HG03135 (cell line): ENCODE measurements around the gene DDX25.
"Not testable (repeated sequence)": the region's sequence is repeated elsewhere in the genome, so short reads cannot be mapped to it uniquely, and the experiment has no call there.

Experiments used
- ATAC-seq: cut with Tn5 transposase; IDR thresholded peaks from one replicate; pipeline ENCODE4 v1.9.1; 2021; ENCODE audit warnings: mild to moderate bottlenecking, moderate library complexity; ENCODE audit not compliant: unreplicated experiment

Gene DDX25

GRCh38 chr11:125902927-125903710 is 1.2 kb upstream of the DDX25 start, which contains the start of gene PUS3:
Gene PUS3, minus strand, starts transcription at chr11:125903206. Its CDS starts 6,922 bp downstream, at chr11:125896284.
- ATAC-seq, result peak; percentile 92

GRCh38 chr11:125904678-125905077 is 370 bp downstream of the DDX25 start:
- ATAC-seq, result no peak

DNA sequence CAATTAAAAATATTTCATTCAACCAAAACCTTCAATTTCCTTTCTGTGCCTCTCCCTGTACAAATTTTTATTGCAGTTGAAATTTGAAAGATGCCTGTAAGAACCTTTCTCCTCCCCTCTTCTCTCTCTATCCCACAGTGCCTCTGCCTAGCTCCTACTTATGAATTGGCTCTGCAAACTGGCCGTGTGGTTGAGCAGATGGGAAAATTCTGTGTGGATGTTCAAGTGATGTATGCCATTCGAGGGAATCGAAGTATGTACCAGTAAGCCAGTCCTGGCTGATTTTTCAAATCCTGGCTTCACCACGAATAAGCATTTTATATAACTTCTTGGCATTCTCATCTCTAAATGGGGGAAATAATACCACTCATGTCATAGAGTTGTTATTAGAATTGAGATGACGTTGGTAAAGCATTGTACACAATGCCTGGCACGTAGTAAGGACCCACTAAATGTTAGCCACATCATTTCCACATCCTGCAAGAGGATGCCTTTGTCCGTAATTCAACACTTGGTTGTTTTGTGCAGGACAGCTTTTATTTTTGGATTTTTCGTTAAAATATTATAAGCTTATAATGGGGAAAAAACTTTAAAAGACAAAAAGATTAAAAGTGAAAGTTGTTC is 6.0 kb downstream of the DDX25 start:
- no peak for ATAC-seq

DNA sequence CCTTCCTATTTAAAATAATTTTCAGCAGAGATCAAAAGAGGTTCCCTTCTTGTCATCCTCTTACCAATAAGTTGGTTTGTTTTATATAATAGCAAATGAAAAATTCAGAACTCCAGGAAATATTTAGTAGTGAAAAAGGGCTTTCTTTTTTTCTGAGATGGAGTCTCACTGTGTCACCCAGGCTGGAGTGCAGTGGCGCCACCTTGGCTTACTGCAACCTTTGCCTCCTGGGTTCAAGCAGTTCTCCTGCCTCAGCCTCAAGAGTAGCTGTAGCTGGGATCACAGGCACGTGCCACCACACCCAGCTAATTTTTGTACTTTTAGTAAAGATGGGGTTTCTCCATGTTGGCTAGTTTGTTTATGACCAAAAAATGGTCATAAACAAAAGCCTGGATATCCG is 10.3 kb downstream of the DDX25 start:
- not testable (repeated sequence) for ATAC-seq

DNA sequence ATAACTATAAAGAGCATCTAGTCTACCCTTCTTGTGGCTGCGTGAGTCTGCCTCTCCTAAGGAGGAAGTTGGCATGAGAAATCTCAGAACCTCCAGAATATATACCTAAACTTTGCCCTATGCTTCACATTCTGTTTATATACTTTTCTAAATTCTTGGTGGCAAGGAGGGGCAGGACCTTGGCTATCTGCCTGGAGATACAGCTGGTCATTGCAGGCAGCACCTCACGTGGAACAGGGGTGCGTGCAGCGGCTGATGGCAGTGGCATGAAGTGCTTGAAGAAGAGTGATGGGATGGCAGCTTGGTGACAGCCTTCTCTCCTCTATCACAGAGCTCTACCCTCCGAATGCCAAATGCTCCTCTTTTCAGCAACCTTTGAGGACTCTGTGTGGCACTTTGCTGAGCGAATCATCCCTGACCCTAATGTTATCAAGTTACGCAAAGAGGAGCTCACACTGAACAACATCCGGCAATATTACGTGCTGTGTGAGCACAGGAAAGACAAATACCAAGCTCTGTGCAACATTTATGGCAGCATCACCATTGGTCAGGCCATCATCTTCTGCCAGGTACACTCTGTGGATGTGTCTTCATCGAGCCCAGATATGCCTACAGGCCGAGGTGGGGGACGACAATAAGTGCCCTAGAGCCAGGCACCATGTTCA is 12.5 kb downstream of the DDX25 start:
- ATAC-seq, result no peak

- no peak for ATAC-seq
These were observed 14.0 kb downstream of the DDX25 start for GRCh38 chr11:125918140-125918840.

DNA sequence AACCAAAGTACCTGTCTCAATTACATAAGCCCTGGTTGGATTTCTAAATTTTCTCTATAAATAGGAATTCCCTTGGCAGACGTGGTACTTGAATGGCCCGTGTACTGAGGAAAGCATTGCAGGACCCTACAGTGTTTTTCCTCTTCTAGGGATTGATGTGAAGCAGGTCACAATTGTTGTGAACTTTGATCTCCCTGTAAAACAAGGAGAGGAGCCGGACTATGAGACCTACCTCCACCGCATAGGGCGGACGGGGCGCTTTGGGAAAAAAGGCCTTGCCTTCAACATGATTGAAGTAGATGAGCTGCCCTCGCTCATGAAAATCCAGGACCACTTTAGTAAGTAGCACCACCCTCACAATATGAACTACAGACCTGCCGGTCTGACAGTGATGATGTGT is 16.7 kb downstream of the DDX25 start:
- ATAC-seq, result no peak

- no peak for ATAC-seq
These were observed 17.8 kb downstream of the DDX25 start for GRCh38 chr11:125922156-125922555.

DNA sequence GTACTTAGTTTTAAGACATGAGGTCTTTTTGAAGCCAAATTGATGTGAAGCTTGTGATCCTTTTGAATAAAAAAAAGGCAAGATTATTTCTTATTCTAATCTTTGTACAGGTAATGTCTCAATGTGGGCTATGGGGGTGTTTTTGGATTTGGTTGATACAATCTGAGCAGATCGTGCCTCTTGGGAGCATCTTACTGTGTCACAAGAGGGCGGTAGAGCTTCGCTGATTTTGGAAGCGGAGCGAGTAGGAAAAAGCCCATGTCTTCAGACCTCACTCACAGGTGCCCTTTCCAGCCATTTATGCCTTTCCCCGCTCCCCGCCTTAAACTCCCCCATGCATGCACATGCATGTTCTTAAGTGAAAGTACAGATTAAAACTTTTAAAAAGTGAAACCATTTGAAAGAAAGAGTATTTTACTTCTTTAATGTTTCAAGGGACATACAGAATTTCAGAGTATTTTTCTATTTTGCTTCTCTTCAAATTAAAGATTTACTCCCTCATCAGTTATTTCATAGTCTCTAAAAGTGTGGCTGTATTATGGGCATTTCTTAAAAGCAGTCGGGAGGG is 18.8 kb downstream of the DDX25 start:
- ATAC-seq, result no peak

DNA sequence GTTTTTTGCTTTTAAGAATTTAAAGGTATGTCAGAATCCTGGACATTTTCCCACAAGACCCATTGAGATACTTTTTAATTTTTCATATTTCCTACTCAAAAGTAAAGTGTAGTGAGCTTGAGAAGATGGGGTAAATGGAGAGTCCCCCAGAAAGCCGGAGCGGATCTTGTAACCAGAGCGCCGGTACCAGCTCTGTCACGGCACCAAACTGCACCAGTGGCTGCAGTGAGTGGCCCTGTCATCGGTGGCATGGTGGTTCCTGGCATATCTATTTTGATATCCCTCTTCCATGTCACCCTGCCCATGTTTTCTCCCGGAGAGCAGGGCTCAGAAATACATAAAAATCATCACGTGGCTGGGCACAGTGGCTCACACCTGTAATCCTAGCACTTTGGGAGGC is 19.3 kb downstream of the DDX25 start:
- ATAC-seq, result no peak

DNA sequence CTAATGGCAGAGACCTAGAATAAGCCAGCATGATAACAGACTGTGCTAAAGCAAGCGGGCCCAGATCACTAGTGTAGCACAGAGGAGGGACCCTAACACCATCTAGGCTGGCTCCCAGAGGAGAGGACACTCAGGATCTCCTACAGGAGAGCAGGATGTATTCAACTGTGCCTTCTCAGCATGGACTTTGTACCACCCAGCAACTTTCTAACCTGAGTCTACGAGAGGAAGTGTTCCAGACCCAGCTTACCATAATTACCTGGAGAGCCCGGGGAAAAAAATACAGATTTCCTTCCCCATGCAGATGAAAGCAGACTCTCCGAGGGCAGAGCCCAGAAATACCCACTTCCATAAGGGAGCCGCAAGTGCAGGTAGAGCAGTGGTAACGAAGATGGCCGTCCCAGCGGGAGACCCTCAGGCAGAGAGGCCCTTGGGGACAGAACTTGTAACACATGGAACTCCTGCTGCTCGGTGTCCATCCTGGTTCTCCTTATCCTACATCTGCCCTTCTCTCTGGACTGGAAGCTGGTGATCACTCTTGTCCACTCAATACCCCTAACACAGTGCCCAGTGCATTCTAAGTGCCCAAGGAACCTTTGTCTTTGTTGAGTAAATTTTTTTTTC is 20.2 kb downstream of the DDX25 start:
- no peak for ATAC-seq

GRCh38 chr11:125925247-125925740 is 21.0 kb downstream of the DDX25 start:
- no peak for ATAC-seq

DNA sequence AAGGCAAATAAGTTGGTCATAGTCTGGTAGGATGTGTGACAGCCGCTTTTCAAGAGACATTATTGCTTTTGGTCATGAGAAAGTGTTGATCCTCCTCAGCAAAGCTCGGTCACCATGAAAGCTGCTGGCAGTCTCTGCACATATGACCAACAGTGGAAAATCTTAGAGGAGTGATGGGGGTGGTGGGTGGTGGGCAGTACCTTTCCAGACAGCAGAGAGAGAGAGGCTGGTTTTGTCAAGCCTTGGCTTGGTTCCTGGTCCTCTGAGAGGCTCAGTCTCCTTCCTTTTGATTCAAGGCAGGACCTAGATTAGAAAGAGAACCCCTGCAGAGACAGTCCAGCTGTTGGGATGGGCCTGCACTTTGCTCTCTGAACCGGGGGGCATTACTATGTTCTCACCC is 21.5 kb downstream of the DDX25 start:
- ATAC-seq, result no peak

GRCh38 chr11:125926682-125927081 is 22.4 kb downstream of the DDX25 start:
- no peak for ATAC-seq

- ATAC-seq, result no peak
These were observed 25.3 kb downstream of the DDX25 start for GRCh38 chr11:125929445-125930075.

DNA sequence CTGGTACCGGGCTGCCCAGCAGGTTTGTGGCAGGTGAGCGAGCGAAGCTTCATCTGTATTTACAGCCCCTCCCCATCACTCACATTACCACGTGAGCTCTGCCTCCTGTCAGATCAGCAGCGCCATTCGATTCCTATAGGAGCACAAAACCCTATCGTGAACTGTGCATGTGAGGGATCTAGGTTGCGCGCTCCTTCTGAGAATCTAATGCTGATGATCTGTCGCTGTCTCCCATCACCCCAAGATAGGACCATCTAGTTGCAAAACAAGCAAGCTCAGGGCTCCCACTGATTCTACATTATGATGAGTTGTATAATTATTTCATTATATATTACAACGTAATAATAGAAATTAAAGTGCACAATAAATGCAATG is 25.8 kb downstream of the DDX25 start:
- no peak for ATAC-seq

GRCh38 chr11:125931116-125931515 is 26.8 kb downstream of the DDX25 start:
- no peak for ATAC-seq

GRCh38 chr11:125931668-125932067 is 27.4 kb downstream of the DDX25 start:
- no peak for ATAC-seq

- no peak for ATAC-seq
These were observed 28.0 kb downstream of the DDX25 start for GRCh38 chr11:125932301-125932700.
